ENCODE results near the gene CRACR2A.

DNA sequence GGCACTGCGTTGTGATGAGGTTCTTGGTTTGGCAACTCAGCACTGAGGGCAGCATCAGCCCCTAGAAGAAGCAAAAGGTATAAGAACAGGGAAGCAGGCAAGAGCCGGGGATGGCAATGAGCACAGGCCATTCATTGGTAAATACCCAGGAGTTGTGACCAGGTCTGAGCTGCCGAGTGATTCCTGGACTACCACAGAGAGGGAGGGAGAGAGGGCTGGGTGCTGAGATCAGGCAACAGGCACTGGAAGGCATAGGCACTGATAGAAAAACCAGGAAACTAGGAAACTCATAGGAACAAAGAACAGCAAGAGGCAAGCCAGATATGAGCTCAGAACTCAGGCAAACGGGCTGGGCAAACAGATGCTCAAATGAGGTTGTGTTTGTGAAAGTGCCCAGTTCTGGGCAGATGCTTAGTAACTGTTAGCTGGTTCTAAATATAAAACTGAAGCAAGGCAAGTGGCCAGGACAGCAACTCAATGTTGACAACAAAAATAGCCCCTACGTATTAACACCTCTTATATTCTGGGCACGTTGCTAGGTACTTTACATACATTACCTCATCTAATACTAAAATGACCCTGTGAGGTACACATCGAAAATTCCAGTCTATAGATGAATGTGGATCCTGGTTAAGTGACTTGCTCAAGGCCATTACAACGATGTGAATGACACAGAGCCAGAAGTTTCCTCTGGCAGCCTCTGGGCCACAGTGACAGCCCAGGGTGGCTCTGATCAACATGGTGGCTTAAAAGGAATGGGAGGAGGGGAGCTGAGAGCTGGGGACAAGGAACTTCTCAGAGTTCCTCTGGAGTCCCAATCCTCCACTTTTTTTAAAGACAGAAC, 140.8 kb downstream of the CRACR2A start:
- TF ChIP-seq, protein P1, sequence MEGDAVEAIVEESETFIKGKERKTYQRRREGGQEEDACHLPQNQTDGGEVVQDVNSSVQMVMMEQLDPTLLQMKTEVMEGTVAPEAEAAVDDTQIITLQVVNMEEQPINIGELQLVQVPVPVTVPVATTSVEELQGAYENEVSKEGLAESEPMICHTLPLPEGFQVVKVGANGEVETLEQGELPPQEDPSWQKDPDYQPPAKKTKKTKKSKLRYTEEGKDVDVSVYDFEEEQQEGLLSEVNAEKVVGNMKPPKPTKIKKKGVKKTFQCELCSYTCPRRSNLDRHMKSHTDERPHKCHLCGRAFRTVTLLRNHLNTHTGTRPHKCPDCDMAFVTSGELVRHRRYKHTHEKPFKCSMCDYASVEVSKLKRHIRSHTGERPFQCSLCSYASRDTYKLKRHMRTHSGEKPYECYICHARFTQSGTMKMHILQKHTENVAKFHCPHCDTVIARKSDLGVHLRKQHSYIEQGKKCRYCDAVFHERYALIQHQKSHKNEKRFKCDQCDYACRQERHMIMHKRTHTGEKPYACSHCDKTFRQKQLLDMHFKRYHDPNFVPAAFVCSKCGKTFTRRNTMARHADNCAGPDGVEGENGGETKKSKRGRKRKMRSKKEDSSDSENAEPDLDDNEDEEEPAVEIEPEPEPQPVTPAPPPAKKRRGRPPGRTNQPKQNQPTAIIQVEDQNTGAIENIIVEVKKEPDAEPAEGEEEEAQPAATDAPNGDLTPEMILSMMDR (IDR thresholded peaks at IDR 0.05; ENCODE audit: poor library complexity, severe bottlenecking): no peak
- no peak for TF ChIP-seq POLR2AphosphoS5 (IDR thresholded peaks at IDR 0.05)
- TF ChIP-seq EP300 (conservative IDR thresholded peaks at IDR 0.05; ENCODE audit: poor library complexity, severe bottlenecking): no peak
- no peak for TF ChIP-seq REST (IDR thresholded peaks at IDR 0.05; ENCODE audit: borderline replicate concordance)
- TF ChIP-seq TAF1 (IDR thresholded peaks at IDR 0.05; ENCODE audit: low read depth): no peak
- no peak for TF ChIP-seq SMC3 (conservative IDR thresholded peaks at IDR 0.05; ENCODE audit: poor library complexity)
- no peak for TF ChIP-seq EZH2 (IDR thresholded peaks at IDR 0.05; ENCODE audit: borderline replicate concordance, insufficient read depth, low read length, poor library complexity, severe bottlenecking)
- no peak for TF ChIP-seq MXI1 (conservative IDR thresholded peaks at IDR 0.05; ENCODE audit: poor library complexity, severe bottlenecking)

All from neural cell (in vitro differentiated cells).